ENCODE results near the gene PRSS1. TPM values are rescaled to one million over a fixed set of nuclear protein-coding genes. Genes with fewer than 3 reads are reported as not detected.
"Not testable (repeated sequence)": the region's sequence is repeated elsewhere in the genome, so short reads cannot be mapped to it uniquely, and the experiment has no call there.

The PRSS1 gene
- not detected in 2 replicates for total RNA-seq (2014; rRNA removed; shearing (Covaris generic))

- no peak for DNase-seq (ENCODE audit: low spot score)
These were observed at the start of gene PRSS1 for GRCh38 chr7:142749218-142749993. Gene PRSS1, plus strand, starts transcription at chr7:142749472. Its CDS starts 13 bp downstream, at chr7:142749485.

GRCh38 chr7:142700935-142701334 lies 48.3 kb upstream of the PRSS1 start:
- DNase-seq (ENCODE audit: low spot score) = not testable (repeated sequence)

GRCh38 chr7:142703655-142704305 lies 45.5 kb upstream of the PRSS1 start:
- DNase-seq (ENCODE audit: low spot score) = no peak

GRCh38 chr7:142708726-142709125 lies 40.5 kb upstream of the PRSS1 start:
- not testable (repeated sequence) for DNase-seq (ENCODE audit: low spot score)

- no peak for DNase-seq (ENCODE audit: low spot score)
These were observed 39.4 kb upstream of the PRSS1 start for GRCh38 chr7:142709921-142710320.

GRCh38 chr7:142711196-142711595 lies 38.1 kb upstream of the PRSS1 start:
- DNase-seq (ENCODE audit: low spot score) = no peak

- DNase-seq (ENCODE audit: low spot score) = peak; percentile 32
These were observed 37.3 kb upstream of the PRSS1 start for GRCh38 chr7:142711746-142712616.

- DNase-seq (ENCODE audit: low spot score) = no peak
These were observed 36.7 kb upstream of the PRSS1 start for GRCh38 chr7:142712617-142712957.

- DNase-seq (ENCODE audit: low spot score) = no peak
These were observed 34.9 kb upstream of the PRSS1 start for GRCh38 chr7:142714375-142714774.

- DNase-seq (ENCODE audit: low spot score) = no peak
These were observed 32.7 kb upstream of the PRSS1 start for GRCh38 chr7:142716596-142716995.

- no peak for DNase-seq (ENCODE audit: low spot score)
These were observed 31.8 kb upstream of the PRSS1 start for GRCh38 chr7:142717453-142717852.

GRCh38 chr7:142718313-142718712 lies 31.0 kb upstream of the PRSS1 start:
- no peak for DNase-seq (ENCODE audit: low spot score)

- no peak for DNase-seq (ENCODE audit: low spot score)
These were observed 29.0 kb upstream of the PRSS1 start for GRCh38 chr7:142720172-142720773.

GRCh38 chr7:142720986-142721385 lies 28.3 kb upstream of the PRSS1 start:
- no peak for DNase-seq (ENCODE audit: low spot score)

GRCh38 chr7:142722248-142722794 lies 27.0 kb upstream of the PRSS1 start:
- no peak for DNase-seq (ENCODE audit: low spot score)

GRCh38 chr7:142733271-142733670 lies 16.0 kb upstream of the PRSS1 start:
- no peak for DNase-seq (ENCODE audit: low spot score)

GRCh38 chr7:142739923-142740492 lies 9.3 kb upstream of the PRSS1 start:
- DNase-seq (ENCODE audit: low spot score) = no peak

GRCh38 chr7:142740786-142741185 lies 8.5 kb upstream of the PRSS1 start:
- DNase-seq (ENCODE audit: low spot score) = no peak

GRCh38 chr7:142741932-142742331 lies 7.3 kb upstream of the PRSS1 start:
- not testable (repeated sequence) for DNase-seq (ENCODE audit: low spot score)

- no peak for DNase-seq (ENCODE audit: low spot score)
These were observed 4.1 kb upstream of the PRSS1 start for GRCh38 chr7:142745091-142745635.

- no peak for DNase-seq (ENCODE audit: low spot score)
These were observed 3.5 kb upstream of the PRSS1 start for GRCh38 chr7:142745745-142746144.
